Measurements from ENCODE around the gene FFAR1.

DNA sequence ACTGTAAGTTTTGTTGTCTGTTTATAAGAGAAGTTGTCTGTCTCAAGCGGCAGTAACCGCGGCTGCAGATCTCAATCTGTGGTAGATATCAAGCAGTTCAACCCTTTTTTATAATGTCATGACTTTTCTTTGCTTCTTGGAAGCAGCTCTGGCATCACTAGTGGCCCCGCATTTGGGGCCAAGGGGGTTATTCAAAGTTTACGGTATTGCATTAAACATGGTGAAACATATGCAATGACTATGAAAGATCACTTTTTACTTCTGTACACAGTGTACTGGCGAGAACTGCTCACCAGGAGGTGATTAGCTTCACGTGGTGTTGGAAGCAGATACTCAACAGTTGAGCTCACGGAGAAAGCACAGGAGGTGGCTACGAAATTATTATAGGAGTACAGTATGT is 5.9 kb downstream of the FFAR1 start:
- TF ChIP-seq, protein P1, sequence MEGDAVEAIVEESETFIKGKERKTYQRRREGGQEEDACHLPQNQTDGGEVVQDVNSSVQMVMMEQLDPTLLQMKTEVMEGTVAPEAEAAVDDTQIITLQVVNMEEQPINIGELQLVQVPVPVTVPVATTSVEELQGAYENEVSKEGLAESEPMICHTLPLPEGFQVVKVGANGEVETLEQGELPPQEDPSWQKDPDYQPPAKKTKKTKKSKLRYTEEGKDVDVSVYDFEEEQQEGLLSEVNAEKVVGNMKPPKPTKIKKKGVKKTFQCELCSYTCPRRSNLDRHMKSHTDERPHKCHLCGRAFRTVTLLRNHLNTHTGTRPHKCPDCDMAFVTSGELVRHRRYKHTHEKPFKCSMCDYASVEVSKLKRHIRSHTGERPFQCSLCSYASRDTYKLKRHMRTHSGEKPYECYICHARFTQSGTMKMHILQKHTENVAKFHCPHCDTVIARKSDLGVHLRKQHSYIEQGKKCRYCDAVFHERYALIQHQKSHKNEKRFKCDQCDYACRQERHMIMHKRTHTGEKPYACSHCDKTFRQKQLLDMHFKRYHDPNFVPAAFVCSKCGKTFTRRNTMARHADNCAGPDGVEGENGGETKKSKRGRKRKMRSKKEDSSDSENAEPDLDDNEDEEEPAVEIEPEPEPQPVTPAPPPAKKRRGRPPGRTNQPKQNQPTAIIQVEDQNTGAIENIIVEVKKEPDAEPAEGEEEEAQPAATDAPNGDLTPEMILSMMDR (conservative IDR thresholded peaks at IDR 0.05; ENCODE audit: low read depth in 2 of 2), result no peak
- TF ChIP-seq CREB1 (CRISPR knock-in tag; IDR thresholded peaks at IDR 0.05; ENCODE audit: low read depth) (no peak), EZH2 (IDR thresholded peaks at IDR 0.05; ENCODE audit: low read depth, unreplicated experiment) (no peak), EZH2phosphoT487 (IDR thresholded peaks at IDR 0.05; ENCODE audit: unreplicated experiment) (no peak), JUNB (IDR thresholded peaks at IDR 0.05; ENCODE audit: unreplicated experiment) (no peak), POLR2AphosphoS5 (IDR thresholded peaks at IDR 0.05; ENCODE audit: low read depth) (no peak)
- TF ChIP-seq, protein P2, sequence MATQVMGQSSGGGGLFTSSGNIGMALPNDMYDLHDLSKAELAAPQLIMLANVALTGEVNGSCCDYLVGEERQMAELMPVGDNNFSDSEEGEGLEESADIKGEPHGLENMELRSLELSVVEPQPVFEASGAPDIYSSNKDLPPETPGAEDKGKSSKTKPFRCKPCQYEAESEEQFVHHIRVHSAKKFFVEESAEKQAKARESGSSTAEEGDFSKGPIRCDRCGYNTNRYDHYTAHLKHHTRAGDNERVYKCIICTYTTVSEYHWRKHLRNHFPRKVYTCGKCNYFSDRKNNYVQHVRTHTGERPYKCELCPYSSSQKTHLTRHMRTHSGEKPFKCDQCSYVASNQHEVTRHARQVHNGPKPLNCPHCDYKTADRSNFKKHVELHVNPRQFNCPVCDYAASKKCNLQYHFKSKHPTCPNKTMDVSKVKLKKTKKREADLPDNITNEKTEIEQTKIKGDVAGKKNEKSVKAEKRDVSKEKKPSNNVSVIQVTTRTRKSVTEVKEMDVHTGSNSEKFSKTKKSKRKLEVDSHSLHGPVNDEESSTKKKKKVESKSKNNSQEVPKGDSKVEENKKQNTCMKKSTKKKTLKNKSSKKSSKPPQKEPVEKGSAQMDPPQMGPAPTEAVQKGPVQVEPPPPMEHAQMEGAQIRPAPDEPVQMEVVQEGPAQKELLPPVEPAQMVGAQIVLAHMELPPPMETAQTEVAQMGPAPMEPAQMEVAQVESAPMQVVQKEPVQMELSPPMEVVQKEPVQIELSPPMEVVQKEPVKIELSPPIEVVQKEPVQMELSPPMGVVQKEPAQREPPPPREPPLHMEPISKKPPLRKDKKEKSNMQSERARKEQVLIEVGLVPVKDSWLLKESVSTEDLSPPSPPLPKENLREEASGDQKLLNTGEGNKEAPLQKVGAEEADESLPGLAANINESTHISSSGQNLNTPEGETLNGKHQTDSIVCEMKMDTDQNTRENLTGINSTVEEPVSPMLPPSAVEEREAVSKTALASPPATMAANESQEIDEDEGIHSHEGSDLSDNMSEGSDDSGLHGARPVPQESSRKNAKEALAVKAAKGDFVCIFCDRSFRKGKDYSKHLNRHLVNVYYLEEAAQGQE (IDR thresholded peaks at IDR 0.05; ENCODE audit: unreplicated experiment), result no peak
- TF ChIP-seq, protein P3, sequence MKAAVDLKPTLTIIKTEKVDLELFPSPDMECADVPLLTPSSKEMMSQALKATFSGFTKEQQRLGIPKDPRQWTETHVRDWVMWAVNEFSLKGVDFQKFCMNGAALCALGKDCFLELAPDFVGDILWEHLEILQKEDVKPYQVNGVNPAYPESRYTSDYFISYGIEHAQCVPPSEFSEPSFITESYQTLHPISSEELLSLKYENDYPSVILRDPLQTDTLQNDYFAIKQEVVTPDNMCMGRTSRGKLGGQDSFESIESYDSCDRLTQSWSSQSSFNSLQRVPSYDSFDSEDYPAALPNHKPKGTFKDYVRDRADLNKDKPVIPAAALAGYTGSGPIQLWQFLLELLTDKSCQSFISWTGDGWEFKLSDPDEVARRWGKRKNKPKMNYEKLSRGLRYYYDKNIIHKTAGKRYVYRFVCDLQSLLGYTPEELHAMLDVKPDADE (IDR thresholded peaks at IDR 0.05), result no peak
